ENCODE measurements around the gene WRAP73. TPM values are rescaled to one million over a fixed set of nuclear protein-coding genes. Genes with fewer than 3 reads are reported as not detected.

Gene WRAP73
- total RNA-seq, 1 experiment from 2014 or later = 41.2 TPM

DNA sequence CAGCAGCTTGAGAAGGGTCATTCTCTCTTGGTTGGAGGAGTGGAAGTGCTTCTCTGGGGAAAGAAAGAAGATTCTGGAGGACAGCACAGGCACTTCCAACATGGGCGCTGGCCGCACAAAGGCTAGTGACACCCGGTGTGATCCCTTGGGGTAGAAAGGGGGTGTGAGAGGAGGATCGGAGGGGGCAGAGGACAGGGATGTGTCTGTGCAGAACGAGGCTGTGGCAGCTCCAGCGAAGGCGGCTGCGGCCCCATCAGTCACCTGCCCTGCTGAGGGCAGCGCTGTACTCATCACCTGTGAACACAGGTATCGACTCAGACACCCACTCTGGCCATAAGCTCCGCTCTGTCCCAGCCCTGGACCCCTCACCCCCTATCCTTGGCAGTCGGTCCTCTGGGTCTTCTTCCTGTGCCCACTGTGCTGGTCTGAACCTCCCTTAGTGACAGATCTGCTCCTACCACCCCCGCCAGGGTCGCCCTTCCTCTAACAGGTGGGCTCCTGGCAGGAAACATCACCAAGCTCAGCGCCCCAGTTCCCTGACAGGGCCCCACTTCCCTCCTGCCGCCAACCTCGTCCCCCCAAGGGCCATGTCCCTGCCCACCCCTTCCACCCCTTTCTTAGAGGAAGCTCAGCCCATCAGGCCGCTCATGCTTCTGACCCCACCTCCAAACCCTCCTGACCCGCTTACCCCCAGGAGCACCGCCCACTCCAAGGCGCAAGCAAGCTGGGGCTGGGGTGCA lies 22.5 kb upstream of the WRAP73 start:
- no peak overlapping the region for H3K27ac ChIP-seq (ENCODE audit: low read depth, low read length, poor library complexity, severe bottlenecking)
- TF ChIP-seq, protein P1, sequence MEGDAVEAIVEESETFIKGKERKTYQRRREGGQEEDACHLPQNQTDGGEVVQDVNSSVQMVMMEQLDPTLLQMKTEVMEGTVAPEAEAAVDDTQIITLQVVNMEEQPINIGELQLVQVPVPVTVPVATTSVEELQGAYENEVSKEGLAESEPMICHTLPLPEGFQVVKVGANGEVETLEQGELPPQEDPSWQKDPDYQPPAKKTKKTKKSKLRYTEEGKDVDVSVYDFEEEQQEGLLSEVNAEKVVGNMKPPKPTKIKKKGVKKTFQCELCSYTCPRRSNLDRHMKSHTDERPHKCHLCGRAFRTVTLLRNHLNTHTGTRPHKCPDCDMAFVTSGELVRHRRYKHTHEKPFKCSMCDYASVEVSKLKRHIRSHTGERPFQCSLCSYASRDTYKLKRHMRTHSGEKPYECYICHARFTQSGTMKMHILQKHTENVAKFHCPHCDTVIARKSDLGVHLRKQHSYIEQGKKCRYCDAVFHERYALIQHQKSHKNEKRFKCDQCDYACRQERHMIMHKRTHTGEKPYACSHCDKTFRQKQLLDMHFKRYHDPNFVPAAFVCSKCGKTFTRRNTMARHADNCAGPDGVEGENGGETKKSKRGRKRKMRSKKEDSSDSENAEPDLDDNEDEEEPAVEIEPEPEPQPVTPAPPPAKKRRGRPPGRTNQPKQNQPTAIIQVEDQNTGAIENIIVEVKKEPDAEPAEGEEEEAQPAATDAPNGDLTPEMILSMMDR (conservative IDR thresholded peaks at IDR 0.05; ENCODE audit: low read depth, low read length) = no peak
- no peak for TF ChIP-seq EZH2 (IDR thresholded peaks at IDR 0.05; ENCODE audit: borderline replicate concordance, low read depth, low read length, poor library complexity, severe bottlenecking)
- no peaks in the 10 kb centered on the region for H3K27me3 ChIP-seq (replicated peaks; ENCODE audit: insufficient read depth, low read depth, low read length, poor library complexity)
- no peak overlapping the region for H3K4me3 ChIP-seq (ENCODE audit: low read depth, low read length, poor library complexity, severe bottlenecking)
- BruUV-seq (replicated peaks) = no TSS peak
- no peak for DNase-seq (ENCODE audit: low spot score)
- H3K36me3 ChIP-seq (ENCODE audit: insufficient read depth, low read length, poor library complexity, severe bottlenecking) = no peaks in the 10 kb centered on the region
- POLR2A ChIA-PET (ENCODE audit: low non-redundant PET) = no interaction called here
- CTCF ChIA-PET = no interaction called here
- H3K4me1 ChIP-seq (ENCODE audit: insufficient read depth, low read length, poor library complexity, severe bottlenecking) = no peaks in the 10 kb centered on the region
- intact Hi-C loops (cut with micrococcal nuclease; ENCODE audit: unreplicated experiment) = no loop called here
- H3K9me3 ChIP-seq (ENCODE audit: low read depth, low read length, poor library complexity, severe bottlenecking) = no peaks in the 10 kb centered on the region

DNA sequence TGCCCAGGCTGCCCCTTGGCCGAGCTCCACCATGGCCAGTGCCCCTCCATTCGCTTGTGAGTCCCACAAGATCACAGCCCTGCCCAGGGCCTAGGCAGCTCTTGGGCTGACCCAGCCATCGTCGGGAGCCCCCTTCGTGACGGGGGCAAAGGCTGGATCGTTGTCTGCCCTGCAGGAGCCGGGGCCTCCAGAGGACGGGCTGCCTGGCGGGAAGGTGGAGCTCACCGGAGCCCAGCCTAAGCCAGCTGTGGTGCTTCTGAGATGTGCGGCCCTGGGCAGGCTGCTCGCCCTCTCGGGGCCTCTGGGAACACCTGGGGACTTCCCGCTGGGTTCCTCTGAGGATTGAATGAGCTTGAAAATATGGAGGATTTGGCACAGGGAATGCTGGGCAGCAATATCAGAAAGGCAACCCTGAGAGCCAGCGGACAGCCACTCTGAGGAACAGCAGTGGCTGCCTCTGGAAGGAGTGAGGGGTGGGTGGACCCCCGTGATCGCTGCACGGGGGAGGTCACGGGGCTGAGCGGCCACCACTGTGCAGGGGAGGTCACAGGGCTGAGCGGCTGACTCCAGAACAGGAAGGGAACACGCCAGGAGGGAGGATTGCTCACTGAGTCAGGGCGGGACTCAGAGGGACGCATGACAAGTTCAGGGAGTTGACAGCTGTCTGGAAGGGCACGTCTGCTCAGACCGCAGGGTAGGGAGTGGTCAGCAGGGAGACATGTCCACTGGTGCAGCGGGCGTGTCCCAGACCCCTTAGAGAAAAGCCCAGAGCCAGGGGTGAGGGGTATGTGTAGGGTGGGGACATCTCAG lies 21.7 kb upstream of the WRAP73 start:
- no peaks in the 10 kb centered on the region for H3K27me3 ChIP-seq (replicated peaks; ENCODE audit: insufficient read depth, low read depth, low read length, poor library complexity)
- H3K4me1 ChIP-seq (ENCODE audit: insufficient read depth, low read length, poor library complexity, severe bottlenecking) = no peaks in the 10 kb centered on the region
- POLR2A ChIA-PET (ENCODE audit: low non-redundant PET) = no interaction called here
- H3K36me3 ChIP-seq (ENCODE audit: insufficient read depth, low read length, poor library complexity, severe bottlenecking) = no peaks in the 10 kb centered on the region
- no TSS peak for BruUV-seq (replicated peaks)
- H3K27ac ChIP-seq (ENCODE audit: low read depth, low read length, poor library complexity, severe bottlenecking) = no peak overlapping the region
- TF ChIP-seq EZH2 (IDR thresholded peaks at IDR 0.05; ENCODE audit: borderline replicate concordance, low read depth, low read length, poor library complexity, severe bottlenecking) = no peak
- TF ChIP-seq, protein P1 (conservative IDR thresholded peaks at IDR 0.05; ENCODE audit: low read depth, low read length) = no peak
- H3K9me3 ChIP-seq (ENCODE audit: low read depth, low read length, poor library complexity, severe bottlenecking) = no peaks in the 10 kb centered on the region
- intact Hi-C loops (cut with micrococcal nuclease; ENCODE audit: unreplicated experiment) = no loop called here
- DNase-seq (ENCODE audit: low spot score) = no peak
- no peak overlapping the region for H3K4me3 ChIP-seq (ENCODE audit: low read depth, low read length, poor library complexity, severe bottlenecking)
- CTCF ChIA-PET = no interaction called here

DNA sequence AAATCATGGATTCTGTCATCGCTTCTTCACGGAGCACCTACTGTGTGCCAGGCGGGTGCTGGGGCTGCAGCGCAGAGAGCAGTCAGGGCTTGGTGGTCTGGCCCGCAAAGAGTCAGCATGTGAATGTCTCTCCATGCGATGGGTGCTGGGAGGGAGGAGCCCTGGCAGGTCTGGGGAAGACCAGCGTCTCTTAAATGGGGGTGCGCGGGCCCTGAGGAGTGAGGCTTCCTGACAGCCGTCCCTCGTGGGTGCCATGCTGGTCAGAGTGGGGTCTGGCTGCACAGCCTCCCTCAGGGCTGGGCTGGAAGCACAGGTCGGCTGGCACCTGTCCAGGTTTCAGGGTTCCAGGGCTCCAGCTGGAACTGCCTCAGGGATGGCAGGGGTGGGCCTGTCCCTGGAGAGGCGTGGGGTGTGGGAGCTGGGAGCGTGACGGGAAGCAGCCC lies 20.9 kb upstream of the WRAP73 start:
- DNase-seq (ENCODE audit: low spot score) = no peak
- Histone ChIP-seq H3K9me3 (ENCODE audit: low read depth, low read length, poor library complexity, severe bottlenecking) (no peaks in the 10 kb centered on the region), H3K27me3 (replicated peaks; ENCODE audit: insufficient read depth, low read depth, low read length, poor library complexity) (no peaks in the 10 kb centered on the region), H3K27ac (ENCODE audit: low read depth, low read length, poor library complexity, severe bottlenecking) (no peak overlapping the region), H3K4me1 (ENCODE audit: insufficient read depth, low read length, poor library complexity, severe bottlenecking) (no peaks in the 10 kb centered on the region), H3K4me3 (ENCODE audit: low read depth, low read length, poor library complexity, severe bottlenecking) (no peak overlapping the region), H3K36me3 (ENCODE audit: insufficient read depth, low read length, poor library complexity, severe bottlenecking) (no peaks in the 10 kb centered on the region)
- POLR2A ChIA-PET (ENCODE audit: low non-redundant PET) = no interaction called here
- TF ChIP-seq EZH2 (IDR thresholded peaks at IDR 0.05; ENCODE audit: borderline replicate concordance, low read depth, low read length, poor library complexity, severe bottlenecking) = no peak
- TF ChIP-seq, protein P1 (conservative IDR thresholded peaks at IDR 0.05; ENCODE audit: low read depth, low read length) = no peak
- BruUV-seq (replicated peaks) = no TSS peak
- intact Hi-C loops (cut with micrococcal nuclease; ENCODE audit: unreplicated experiment) = no loop called here
- CTCF ChIA-PET = no interaction called here
